Left lung (tissue), 10 donors: ENCODE measurements around the gene B4GALNT1. TPM values are rescaled to one million over a fixed set of nuclear protein-coding genes. Genes with fewer than 3 reads are reported as not detected.

Source experiments
- ATAC-seq: fragments of 200-7000 bp; cut with Tn5 transposase; one replicate; pipeline ENCODE4 v1.9.1; 2020; ENCODE audit warnings: moderate library complexity
- DNase-seq, 4 donors: peaks; one replicate each; pipeline ENCODE4 v3.0.0-alpha.2; 2013 to 2020
- H3K27ac ChIP-seq, 2 donors: fragments of 200-600 bp; sonication (generic) in 1 of 2; one replicate each; pipeline versions ENCODE4 v1.5.0 to v1.8.0; 2020 to 2021
- H3K27me3 ChIP-seq, 2 donors: fragments of 200-600 bp; sonication (generic) in 1 of 2; one replicate each; pipeline versions ENCODE4 v1.5.0 to v1.8.0; 2020 to 2021
- H3K36me3 ChIP-seq, 2 donors: fragments of 200-600 bp; sonication (generic) in 1 of 2; one replicate each; pipeline versions ENCODE4 v1.5.0 to v1.8.0; 2020 to 2021
- H3K4me1 ChIP-seq, 2 donors: fragments of 200-600 bp; one replicate each; pipeline ENCODE4 v1.8.0; 2021
- H3K4me3 ChIP-seq, 2 donors: fragments of 200-600 bp; sonication (generic) in 1 of 2; one replicate each; pipeline versions ENCODE4 v1.5.0 to v1.8.0; 2020 to 2021; ENCODE audit warnings: mild to moderate bottlenecking in 1 of 2
- H3K9me3 ChIP-seq, 2 donors: fragments of 200-600 bp; sonication (generic) in 1 of 2; one replicate each; pipeline versions ENCODE4 v1.5.0 to v1.8.0; 2020 to 2021
- intact Hi-C, 2 donors: fragments of 100-400 bp; cut with DNase I; formaldehyde crosslinking; loops; one replicate each; pipeline versions ENCODE4 v1.11.2 to v1.14.2; 2022
- polyA plus RNA-seq, 6 donors: library from polyadenylated mRNA; unstranded; fragments of 120-200 nt; gene quantifications; one replicate each; pipeline ENCODE4 v1.2.1, GENCODE V29; 2013; ENCODE audit not compliant: insufficient read length in 6 of 6
- total RNA-seq, 2 donors: library from RNA; stranded (reverse); fragmentation: NEBNext Ultra II Directional; extraction: Animal tissue kit (Norgen Biotek cat#: 25700); gene quantifications; one replicate each; pipeline ENCODE4 v1.2.1, GENCODE V29; 2021
- TF ChIP-seq, protein P1 (sequence below), 2 donors: fragments of 200-600 bp; sonication (generic) in 1 of 2; IDR thresholded peaks; one replicate each; pipeline versions ENCODE4 v1.5.0 to v1.8.0; 2021; ENCODE audit warnings: antibody characterized with exemption in 2 of 2
- donor health status: DM: no; HTN: yes; CAD: no.
- donor health status: DM: no; HTN: no; CAD: no.

Gene B4GALNT1
- total and polyA plus RNA-seq, 8 donors = 0.78 to 3.8 (median 1.4) TPM

DNA sequence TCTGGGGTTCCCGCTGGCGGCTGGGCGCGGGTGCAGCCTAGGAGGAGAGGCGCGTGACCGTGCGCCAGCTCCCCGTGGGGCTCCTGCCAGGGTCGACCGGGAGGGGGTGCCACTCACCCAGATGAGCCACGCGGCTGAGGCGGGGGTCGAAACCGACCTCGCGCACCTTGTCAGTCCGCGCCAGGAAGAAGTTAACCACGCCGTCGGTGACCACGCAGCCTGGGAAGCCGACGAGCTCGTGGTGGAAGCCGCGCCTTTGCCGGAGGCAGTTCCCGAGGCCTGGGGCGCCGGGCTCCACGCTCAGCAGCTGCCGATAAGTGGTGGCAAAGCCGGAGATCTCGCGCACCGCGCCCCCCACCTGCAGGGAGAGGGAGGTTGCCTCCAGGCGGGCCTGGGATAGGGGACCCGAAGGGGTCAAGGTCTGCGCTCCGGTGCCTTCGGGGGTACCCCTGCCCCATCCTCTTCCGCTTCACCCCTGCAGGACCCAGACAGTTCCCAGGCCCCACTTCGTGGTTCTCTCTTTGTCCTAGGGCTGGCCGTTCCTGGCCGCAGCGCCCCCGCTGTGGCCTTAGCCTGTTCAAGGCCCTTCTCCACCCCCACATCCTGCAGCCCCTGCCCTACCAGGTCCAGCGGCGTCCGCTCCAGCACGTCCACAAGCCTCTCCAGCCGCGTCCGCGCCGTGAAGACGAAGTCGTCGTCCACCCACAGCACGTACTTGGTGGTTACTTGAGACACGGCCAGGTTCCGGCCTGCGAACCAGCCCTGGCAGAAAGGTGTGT lies 5.3 kb downstream of the B4GALNT1 start:
- H3K9me3 ChIP-seq = no peaks in the 10 kb centered on the region
- peaks cover 5 to 23% of the 10 kb centered on the region in 2 donors for H3K4me1 ChIP-seq
- DNase-seq (no peak), ATAC-seq (no peak)
- no peak overlapping the region for H3K4me3 ChIP-seq
- H3K27me3 ChIP-seq = peaks cover 63 to 100% of the 10 kb centered on the region in 2 donors
- TF ChIP-seq, protein P1, sequence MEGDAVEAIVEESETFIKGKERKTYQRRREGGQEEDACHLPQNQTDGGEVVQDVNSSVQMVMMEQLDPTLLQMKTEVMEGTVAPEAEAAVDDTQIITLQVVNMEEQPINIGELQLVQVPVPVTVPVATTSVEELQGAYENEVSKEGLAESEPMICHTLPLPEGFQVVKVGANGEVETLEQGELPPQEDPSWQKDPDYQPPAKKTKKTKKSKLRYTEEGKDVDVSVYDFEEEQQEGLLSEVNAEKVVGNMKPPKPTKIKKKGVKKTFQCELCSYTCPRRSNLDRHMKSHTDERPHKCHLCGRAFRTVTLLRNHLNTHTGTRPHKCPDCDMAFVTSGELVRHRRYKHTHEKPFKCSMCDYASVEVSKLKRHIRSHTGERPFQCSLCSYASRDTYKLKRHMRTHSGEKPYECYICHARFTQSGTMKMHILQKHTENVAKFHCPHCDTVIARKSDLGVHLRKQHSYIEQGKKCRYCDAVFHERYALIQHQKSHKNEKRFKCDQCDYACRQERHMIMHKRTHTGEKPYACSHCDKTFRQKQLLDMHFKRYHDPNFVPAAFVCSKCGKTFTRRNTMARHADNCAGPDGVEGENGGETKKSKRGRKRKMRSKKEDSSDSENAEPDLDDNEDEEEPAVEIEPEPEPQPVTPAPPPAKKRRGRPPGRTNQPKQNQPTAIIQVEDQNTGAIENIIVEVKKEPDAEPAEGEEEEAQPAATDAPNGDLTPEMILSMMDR (IDR thresholded peaks at IDR 0.05) = no peak
- intact Hi-C loops = no loop called here
- no peaks in the 10 kb centered on the region for H3K36me3 ChIP-seq
- H3K27ac ChIP-seq = no peak overlapping the region

DNA sequence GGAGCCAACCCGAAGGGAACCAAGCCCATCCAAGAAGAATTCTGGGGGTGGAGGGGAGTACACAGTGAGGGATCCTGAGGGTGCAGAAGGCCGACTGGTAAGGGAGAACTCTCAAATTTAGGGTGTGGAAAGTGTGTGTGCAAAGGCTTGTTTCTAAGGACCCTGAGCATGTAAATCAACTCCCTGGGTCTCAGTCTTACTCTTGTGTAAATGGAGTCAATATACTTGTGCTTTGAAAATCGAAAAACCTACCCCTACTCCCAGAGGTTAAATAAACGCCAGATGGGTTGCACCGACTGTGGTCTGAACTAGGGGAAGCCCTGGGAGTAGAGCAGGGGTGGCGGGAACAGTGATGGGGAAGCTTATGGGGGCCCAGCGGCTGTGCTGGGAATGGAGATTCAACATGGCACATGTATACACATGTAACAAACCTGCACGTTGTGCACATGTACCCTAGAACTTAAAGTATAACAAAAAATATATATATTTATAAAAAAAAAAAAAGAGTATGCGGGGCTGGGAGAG lies 6.0 kb downstream of the B4GALNT1 start:
- H3K27ac ChIP-seq = no peak overlapping the region
- no peak for DNase-seq
- H3K4me1 ChIP-seq = peaks cover 5 to 21% of the 10 kb centered on the region in 2 donors
- no peaks in the 10 kb centered on the region for H3K36me3 ChIP-seq
- no peak for ATAC-seq
- H3K4me3 ChIP-seq = no peak overlapping the region
- H3K9me3 ChIP-seq = no peaks in the 10 kb centered on the region
- TF ChIP-seq, protein P1 (IDR thresholded peaks at IDR 0.05) = no peak
- H3K27me3 ChIP-seq = peaks cover 60 to 100% of the 10 kb centered on the region in 2 donors
- intact Hi-C loops = no loop called here

DNA sequence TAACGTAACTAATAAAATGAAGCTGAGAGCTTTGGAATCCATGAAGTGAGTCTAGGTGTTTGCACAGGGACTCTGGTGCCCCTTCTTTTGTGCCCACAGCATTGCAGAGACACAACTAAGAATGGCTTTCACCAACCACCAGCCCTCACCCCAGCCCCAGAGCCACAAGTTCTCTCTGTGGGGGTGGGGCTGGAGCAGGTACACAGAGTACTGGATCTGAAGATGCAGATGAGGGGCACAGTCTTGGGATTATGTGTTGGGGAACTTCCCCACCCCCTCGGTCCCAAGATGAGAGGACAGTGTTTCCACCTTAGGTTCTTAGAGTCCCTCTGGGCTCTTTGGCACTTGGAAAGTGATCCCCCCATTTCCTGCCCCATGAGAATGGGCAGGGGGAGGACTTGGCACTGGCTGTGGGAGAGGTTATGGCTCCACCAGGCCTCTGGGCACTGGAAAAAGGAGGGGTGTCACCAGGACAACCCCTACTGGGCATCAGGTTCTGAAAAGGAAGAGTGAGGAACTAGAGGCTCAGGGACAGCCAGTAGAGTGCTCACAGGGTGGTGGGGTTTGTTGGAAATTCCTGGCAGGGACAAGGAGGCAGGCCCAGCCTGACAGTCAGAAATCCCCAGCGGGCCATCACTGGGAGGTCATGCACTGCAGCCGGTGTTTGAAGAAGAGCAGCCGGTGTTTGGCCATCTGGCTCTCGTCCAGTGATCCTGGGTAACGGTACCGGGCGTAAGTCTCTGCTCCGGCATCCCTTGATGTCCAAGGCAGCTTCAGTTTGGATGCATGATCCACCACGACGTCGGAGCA lies 6.7 kb downstream of the B4GALNT1 start:
- Histone ChIP-seq H3K27ac (no peak overlapping the region), H3K4me3 (no peak overlapping the region), H3K4me1 (peaks cover 9 to 25% of the 10 kb centered on the region in 2 donors), H3K9me3 (no peaks in the 10 kb centered on the region), H3K36me3 (no peaks in the 10 kb centered on the region), H3K27me3 (peaks cover 58 to 100% of the 10 kb centered on the region in 2 donors)
- DNase-seq = no peak
- intact Hi-C loops = no loop called here
- TF ChIP-seq, protein P1 (IDR thresholded peaks at IDR 0.05) = no peak
- ATAC-seq = no peak

DNA sequence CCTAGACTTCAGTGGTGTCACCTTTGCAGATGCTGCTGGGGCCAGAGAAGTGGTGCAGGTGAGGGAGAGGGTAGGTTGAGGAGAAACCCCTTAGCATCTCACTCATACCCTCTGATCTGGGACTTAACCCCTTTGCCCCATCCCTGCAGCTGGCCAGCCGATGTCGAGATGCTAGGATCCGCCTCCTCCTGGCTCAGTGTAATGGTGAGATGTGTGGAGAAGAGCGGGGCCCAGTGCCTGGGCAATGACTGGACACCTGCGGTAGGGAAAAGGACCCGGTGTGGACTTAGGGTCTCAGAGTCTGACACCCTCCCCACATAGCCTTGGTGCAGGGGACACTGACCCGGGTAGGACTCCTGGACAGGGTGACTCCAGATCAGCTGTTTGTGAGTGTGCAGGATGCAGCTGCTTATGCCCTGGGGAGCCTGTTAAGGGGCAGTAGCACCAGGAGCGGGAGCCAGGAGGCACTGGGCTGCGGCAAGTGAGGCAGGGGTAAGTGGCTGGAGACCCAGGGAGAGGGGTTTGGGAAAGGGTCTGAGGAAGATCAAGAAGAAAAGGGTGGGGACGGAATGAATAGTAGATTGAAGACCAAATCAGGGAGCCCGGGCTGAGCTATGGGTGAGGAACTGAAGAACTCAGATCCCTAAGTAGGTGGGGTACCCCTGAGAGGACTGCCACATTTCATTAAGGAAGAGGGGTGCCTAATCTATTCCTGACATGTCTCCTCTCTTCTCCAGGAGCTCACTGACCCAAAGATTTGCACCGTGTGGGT lies 7.6 kb downstream of the B4GALNT1 start:
- Histone ChIP-seq H3K4me3 (no peak overlapping the region), H3K27ac (no peak overlapping the region), H3K9me3 (no peaks in the 10 kb centered on the region), H3K4me1 (peaks cover 13 to 33% of the 10 kb centered on the region in 2 donors), H3K36me3 (no peaks in the 10 kb centered on the region), H3K27me3 (peaks cover 60 to 100% of the 10 kb centered on the region in 2 donors)
- intact Hi-C loops = no loop called here
- ATAC-seq (no peak), DNase-seq (no peak)
- TF ChIP-seq, protein P1 (IDR thresholded peaks at IDR 0.05) = no peak
